K562 (cell line): ENCODE results near the gene RPS27. TPM values are rescaled to one million over a fixed set of nuclear protein-coding genes. Genes with fewer than 3 reads are reported as not detected.

ENCODE experiments used
- polyA plus RNA-seq, 8 experiments: library from polyadenylated mRNA; depleted of rRNA in 4 of 8; stranded (reverse) in 5 of 8; unstranded in 3 of 8; fragments of >200 nt; fragmentation: Nextera tagmentation in 2 of 8; fragmentation: Illumina TruSeq in 1 of 8; extraction: Ambion mirVana in 2 of 8; extraction: Trizol in 1 of 8; gene quantifications; 2 replicates each; pipeline versions ENCODE4 v1.2.1 to v1.2.3, GENCODE V29; 2011 to 2014; ENCODE audit warnings: inconsistent platforms in 1 of 8, missing spikeins in 1 of 8
- total RNA-seq, 7 experiments: library from RNA; depleted of rRNA in 6 of 7; stranded (reverse); fragments of >200 nt in 6 of 7; fragmentation: Illumina TruSeq in 2 of 7; extraction: Trizol in 2 of 7; gene quantifications; 2 replicates each; pipeline versions ENCODE4 v1.2.1 to v1.2.3, GENCODE V29; 2011 to 2021; ENCODE audit warnings: low replicate concordance in 1 of 7
- TF ChIP-seq, protein P1 (sequence below): fragments of 200-600 bp; sonication (generic); IDR thresholded peaks from one replicate; pipeline ENCODE4 v1.6.1; 2012; ENCODE audit warnings: mild to moderate bottlenecking, low read depth, low read length, inconsistent platforms
- TF ChIP-seq, protein P2 (sequence below): fragments of 450-650 bp; IDR thresholded peaks from 2 replicates; pipeline ENCODE4 v1.6.1; 2017; ENCODE audit warnings: mild to moderate bottlenecking, moderate library complexity

The RPS27 gene
- total and polyA plus RNA-seq, 9 of the 15 experiments (the other 6 are each of a cell fraction or from before 2014, with no cell fraction given), result 2,091 to 9,377 (median 6,706) TPM

GRCh38 chr1:153991151-153991630 is 629 bp downstream of the RPS27 start (continued):
- TF ChIP-seq, protein P1, sequence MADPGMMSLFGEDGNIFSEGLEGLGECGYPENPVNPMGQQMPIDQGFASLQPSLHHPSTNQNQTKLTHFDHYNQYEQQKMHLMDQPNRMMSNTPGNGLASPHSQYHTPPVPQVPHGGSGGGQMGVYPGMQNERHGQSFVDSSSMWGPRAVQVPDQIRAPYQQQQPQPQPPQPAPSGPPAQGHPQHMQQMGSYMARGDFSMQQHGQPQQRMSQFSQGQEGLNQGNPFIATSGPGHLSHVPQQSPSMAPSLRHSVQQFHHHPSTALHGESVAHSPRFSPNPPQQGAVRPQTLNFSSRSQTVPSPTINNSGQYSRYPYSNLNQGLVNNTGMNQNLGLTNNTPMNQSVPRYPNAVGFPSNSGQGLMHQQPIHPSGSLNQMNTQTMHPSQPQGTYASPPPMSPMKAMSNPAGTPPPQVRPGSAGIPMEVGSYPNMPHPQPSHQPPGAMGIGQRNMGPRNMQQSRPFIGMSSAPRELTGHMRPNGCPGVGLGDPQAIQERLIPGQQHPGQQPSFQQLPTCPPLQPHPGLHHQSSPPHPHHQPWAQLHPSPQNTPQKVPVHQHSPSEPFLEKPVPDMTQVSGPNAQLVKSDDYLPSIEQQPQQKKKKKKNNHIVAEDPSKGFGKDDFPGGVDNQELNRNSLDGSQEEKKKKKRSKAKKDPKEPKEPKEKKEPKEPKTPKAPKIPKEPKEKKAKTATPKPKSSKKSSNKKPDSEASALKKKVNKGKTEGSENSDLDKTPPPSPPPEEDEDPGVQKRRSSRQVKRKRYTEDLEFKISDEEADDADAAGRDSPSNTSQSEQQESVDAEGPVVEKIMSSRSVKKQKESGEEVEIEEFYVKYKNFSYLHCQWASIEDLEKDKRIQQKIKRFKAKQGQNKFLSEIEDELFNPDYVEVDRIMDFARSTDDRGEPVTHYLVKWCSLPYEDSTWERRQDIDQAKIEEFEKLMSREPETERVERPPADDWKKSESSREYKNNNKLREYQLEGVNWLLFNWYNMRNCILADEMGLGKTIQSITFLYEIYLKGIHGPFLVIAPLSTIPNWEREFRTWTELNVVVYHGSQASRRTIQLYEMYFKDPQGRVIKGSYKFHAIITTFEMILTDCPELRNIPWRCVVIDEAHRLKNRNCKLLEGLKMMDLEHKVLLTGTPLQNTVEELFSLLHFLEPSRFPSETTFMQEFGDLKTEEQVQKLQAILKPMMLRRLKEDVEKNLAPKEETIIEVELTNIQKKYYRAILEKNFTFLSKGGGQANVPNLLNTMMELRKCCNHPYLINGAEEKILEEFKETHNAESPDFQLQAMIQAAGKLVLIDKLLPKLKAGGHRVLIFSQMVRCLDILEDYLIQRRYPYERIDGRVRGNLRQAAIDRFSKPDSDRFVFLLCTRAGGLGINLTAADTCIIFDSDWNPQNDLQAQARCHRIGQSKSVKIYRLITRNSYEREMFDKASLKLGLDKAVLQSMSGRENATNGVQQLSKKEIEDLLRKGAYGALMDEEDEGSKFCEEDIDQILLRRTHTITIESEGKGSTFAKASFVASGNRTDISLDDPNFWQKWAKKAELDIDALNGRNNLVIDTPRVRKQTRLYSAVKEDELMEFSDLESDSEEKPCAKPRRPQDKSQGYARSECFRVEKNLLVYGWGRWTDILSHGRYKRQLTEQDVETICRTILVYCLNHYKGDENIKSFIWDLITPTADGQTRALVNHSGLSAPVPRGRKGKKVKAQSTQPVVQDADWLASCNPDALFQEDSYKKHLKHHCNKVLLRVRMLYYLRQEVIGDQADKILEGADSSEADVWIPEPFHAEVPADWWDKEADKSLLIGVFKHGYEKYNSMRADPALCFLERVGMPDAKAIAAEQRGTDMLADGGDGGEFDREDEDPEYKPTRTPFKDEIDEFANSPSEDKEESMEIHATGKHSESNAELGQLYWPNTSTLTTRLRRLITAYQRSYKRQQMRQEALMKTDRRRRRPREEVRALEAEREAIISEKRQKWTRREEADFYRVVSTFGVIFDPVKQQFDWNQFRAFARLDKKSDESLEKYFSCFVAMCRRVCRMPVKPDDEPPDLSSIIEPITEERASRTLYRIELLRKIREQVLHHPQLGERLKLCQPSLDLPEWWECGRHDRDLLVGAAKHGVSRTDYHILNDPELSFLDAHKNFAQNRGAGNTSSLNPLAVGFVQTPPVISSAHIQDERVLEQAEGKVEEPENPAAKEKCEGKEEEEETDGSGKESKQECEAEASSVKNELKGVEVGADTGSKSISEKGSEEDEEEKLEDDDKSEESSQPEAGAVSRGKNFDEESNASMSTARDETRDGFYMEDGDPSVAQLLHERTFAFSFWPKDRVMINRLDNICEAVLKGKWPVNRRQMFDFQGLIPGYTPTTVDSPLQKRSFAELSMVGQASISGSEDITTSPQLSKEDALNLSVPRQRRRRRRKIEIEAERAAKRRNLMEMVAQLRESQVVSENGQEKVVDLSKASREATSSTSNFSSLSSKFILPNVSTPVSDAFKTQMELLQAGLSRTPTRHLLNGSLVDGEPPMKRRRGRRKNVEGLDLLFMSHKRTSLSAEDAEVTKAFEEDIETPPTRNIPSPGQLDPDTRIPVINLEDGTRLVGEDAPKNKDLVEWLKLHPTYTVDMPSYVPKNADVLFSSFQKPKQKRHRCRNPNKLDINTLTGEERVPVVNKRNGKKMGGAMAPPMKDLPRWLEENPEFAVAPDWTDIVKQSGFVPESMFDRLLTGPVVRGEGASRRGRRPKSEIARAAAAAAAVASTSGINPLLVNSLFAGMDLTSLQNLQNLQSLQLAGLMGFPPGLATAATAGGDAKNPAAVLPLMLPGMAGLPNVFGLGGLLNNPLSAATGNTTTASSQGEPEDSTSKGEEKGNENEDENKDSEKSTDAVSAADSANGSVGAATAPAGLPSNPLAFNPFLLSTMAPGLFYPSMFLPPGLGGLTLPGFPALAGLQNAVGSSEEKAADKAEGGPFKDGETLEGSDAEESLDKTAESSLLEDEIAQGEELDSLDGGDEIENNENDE, result no peak
- TF ChIP-seq, protein P2, sequence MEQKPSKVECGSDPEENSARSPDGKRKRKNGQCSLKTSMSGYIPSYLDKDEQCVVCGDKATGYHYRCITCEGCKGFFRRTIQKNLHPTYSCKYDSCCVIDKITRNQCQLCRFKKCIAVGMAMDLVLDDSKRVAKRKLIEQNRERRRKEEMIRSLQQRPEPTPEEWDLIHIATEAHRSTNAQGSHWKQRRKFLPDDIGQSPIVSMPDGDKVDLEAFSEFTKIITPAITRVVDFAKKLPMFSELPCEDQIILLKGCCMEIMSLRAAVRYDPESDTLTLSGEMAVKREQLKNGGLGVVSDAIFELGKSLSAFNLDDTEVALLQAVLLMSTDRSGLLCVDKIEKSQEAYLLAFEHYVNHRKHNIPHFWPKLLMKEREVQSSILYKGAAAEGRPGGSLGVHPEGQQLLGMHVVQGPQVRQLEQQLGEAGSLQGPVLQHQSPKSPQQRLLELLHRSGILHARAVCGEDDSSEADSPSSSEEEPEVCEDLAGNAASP, result no peak
